ENCODE results near the gene FDX2.

GRCh38 chr19:10334588-10335351, 19.0 kb upstream of the FDX2 start:
- no peak for TF ChIP-seq CTCF (IDR thresholded peaks at IDR 0.05; ENCODE audit: poor library complexity)
- no peak for TF ChIP-seq EZH2 (IDR thresholded peaks at IDR 0.05; ENCODE audit: borderline replicate concordance)
- no peak for TF ChIP-seq EZH2phosphoT487 (IDR thresholded peaks at IDR 0.05; ENCODE audit: low read depth, severe bottlenecking, unreplicated experiment)
